Measurements from ENCODE around the gene PNMT. TPM values are rescaled to one million over a fixed set of nuclear protein-coding genes. Genes with fewer than 3 reads are reported as not detected.
A peak's percentile ranks its signal among the peaks of the same experiment; 100 is the strongest.

PNMT gene
- total and polyA plus RNA-seq, 2 donors (not counting 1 experiment from before 2014, with no cell fraction given): 0.13 to 0.76 TPM

GRCh38 chr17:39627047-39627711 is 41.1 kb upstream of the PNMT start:
- CTCF ChIA-PET: interaction anchor here (0.6 to 1.9 kb wide), 3 partner anchors 12 to 662 kb away, joined by 3 to 12 read pairs (median 4); no protein-coding TSS in a partner anchor
- H3K4me3 Mint-ChIP-seq: peak overlapping the region; percentile 68

More at GRCh38 chr17:39627047-39627711, 41.1 kb upstream of the PNMT start:
- Histone ChIP-seq H3K36me3 (replicated peaks in 1 of 2; ENCODE audit: control extremely low read depth in 1 of 2, control insufficient read depth in 1 of 2, extremely low read depth in 1 of 2, insufficient read depth in 2 of 2, low read length in 1 of 2) (no peaks in the 10 kb centered on the region), H3K4me2 (replicated peaks; ENCODE audit: low read depth, low read length, poor library complexity, severe bottlenecking) (peak overlapping the region; percentile 86), H4K20me1 (ENCODE audit: control insufficient read depth, insufficient read depth, low read length, poor library complexity, severe bottlenecking) (no peaks in the 10 kb centered on the region), H2AFZ (ENCODE audit: insufficient read depth, low read depth, low read length, poor library complexity, severe bottlenecking) (peak overlapping the region; percentile 65), H3K4me1 (ENCODE audit: control insufficient read depth in 2 of 2, insufficient read depth in 2 of 2, low read length in 2 of 2) (peaks cover 28 to 31% of the 10 kb centered on the region in 2 donors), H3K9ac (ENCODE audit: low read length) (peak overlapping the region; percentile 41), H3K27ac (ENCODE audit: low read length in 2 of 2) (no peak overlapping the region), H3K4me3 (ENCODE audit: control extremely low read depth in 1 of 5, extremely low read depth in 1 of 5, insufficient read depth in 1 of 5, low read depth in 2 of 5, low read length in 4 of 5) (peak overlapping the region in 4 of 5 experiments; percentile 28 to 37 (median 34)), H3K79me2 (ENCODE audit: control insufficient read depth, insufficient read depth, low read length) (peaks cover 7% of the 10 kb centered on the region), H3K27me3 (replicated peaks in 1 of 4; ENCODE audit: control extremely low read depth in 1 of 4, control insufficient read depth in 3 of 4, insufficient read depth in 4 of 4, low read length in 3 of 4) (peaks cover 0 to 61% (median 17%) of the 10 kb centered on the region in 4 experiments), H3K9me3 (ENCODE audit: control extremely low read depth in 1 of 3, control insufficient read depth in 2 of 3, insufficient read depth in 1 of 3, low read length in 2 of 3) (no peaks in the 10 kb centered on the region)
- DNase-seq (peak; percentile 51), ATAC-seq (ENCODE audit: low read depth) (no peak)
- TF ChIP-seq EZH2 (IDR thresholded peaks at IDR 0.05; ENCODE audit: borderline replicate concordance, insufficient read depth, low read depth, low read length, poor library complexity, severe bottlenecking) (peak; percentile 87), CTCF (IDR thresholded peaks at IDR 0.05) (no peak)
- 12% methylated on average over 72 of the region's 72 CpGs for WGBS (ENCODE audit: insufficient coverage)
- Mint-ChIP-seq H3K27ac (no peak overlapping the region), H3K27me3 (peaks cover 30% of the 10 kb centered on the region), H3K9me3 (ENCODE audit: insufficient read depth) (no peaks in the 10 kb centered on the region), H3K4me1 (peaks cover 35% of the 10 kb centered on the region)
- POLR2A ChIA-PET: interaction anchor here (1.0 to 1.8 kb wide), 2 partner anchors 61 to 128 kb away, joined by 3 to 4 read pairs; partner anchors contain the start of gene PGAP3
- intact Hi-C loops (cut with micrococcal nuclease): no loop called here
